A673 (cell line): ENCODE data around the gene POLD4.

Experiments
- EZH2 ChIP-seq: fragments of 200-600 bp; sonication (generic); IDR thresholded peaks from 2 replicates; pipeline ENCODE4 v1.6.1; 2017; ENCODE audit warnings: borderline replicate concordance, low read depth, mild to moderate bottlenecking, mixed read lengths, antibody characterized with exemption, low read length; ENCODE audit not compliant: poor library complexity, severe bottlenecking
- TF ChIP-seq, protein P1 (sequence below): fragments of 300-800, 200-600 bp; sonication (generic); conservative IDR thresholded peaks from 2 replicates; pipeline ENCODE4 v1.5.1; 2017; ENCODE audit warnings: low read depth, mild to moderate bottlenecking, antibody characterized with exemption, low read length, moderate library complexity, mixed read lengths

DNA sequence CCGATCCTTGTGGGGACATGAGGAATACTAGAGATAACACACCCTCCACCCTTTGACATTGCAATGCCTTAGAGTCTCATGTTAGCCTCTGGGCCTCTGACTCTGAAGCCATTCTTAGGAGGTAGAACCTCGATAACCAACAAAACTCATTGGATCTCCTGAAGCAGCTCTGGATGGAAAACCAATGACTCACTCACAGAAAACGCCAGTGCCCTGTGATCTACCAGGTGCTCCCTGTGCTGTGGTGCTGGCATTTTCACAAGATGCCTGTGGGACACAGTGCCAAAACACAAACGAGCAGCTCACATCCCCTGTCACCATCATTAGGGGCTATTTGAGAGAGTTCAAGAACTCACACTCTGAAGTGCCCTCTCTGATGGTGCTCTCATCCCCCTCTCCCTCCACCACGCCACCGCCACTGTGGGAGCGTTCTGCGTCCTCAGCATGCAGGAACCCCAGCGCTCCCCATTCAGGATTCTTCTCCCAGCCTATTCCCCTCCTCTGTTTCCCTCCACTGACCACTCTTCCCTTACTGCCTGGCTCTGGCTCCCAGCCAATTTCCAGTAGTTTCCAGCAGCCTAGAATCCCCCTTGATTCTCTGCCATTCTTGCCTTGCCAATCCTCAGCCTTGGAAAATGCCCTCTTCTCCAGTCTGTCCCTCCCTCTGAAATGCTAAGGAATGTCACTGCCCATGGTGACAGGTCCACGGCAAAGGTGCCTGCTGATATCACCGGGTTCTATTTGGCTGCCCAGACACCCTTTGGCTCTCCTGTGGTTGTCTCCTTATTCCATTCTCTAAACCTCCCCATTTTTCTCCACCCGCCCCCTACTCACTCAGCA lies 4.7 kb upstream of the POLD4 start:
- TF ChIP-seq, protein P1, sequence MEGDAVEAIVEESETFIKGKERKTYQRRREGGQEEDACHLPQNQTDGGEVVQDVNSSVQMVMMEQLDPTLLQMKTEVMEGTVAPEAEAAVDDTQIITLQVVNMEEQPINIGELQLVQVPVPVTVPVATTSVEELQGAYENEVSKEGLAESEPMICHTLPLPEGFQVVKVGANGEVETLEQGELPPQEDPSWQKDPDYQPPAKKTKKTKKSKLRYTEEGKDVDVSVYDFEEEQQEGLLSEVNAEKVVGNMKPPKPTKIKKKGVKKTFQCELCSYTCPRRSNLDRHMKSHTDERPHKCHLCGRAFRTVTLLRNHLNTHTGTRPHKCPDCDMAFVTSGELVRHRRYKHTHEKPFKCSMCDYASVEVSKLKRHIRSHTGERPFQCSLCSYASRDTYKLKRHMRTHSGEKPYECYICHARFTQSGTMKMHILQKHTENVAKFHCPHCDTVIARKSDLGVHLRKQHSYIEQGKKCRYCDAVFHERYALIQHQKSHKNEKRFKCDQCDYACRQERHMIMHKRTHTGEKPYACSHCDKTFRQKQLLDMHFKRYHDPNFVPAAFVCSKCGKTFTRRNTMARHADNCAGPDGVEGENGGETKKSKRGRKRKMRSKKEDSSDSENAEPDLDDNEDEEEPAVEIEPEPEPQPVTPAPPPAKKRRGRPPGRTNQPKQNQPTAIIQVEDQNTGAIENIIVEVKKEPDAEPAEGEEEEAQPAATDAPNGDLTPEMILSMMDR, result no peak
- TF ChIP-seq EZH2, result no peak
